ENCODE data around the gene PPBP.
"Not testable (repeated sequence)": the region's sequence is repeated elsewhere in the genome, so short reads cannot be mapped to it uniquely, and the experiment has no call there.

PPBP gene

DNA sequence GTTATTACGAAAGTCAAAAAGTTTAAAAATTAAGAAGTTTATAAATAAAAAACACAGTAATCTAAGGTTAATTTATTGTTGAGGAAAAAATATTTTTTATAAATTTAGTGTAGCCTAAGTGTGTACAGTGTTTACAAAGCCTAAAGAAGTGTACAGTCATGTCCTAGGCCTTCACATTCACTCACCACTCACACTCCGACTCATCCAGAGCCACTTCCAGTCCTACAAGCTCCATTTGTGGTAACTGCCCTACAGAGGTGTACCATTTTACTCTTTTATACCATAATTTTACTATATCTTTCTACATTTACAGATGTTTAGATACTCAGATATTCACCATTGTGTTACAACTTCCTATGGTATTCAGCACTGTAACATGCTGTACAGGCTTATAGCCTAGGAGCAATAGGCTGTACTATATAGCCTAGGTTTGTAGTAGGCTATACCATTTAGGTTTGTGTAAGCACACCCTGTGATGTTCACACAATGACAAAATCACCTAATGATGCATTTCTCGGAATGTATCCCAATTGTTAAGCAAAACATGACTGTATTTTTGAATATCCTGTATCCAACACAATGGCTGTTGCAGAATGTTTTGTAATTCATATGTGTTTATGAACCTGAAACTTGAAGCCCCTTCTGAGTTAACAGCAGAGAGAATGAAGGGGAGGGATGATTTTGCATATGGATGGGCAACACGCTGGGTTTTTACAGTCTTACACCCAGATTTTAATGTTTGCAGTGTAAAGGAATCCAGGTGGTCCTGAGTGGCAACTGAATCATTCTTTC is 3.1 kb downstream of the PPBP start:
- intact Hi-C loops (cut with micrococcal nuclease), result no loop called here
- Mint-ChIP-seq H3K36me3 (ENCODE audit: low read depth) (no peaks in the 10 kb centered on the region), H3K4me1 (ENCODE audit: low read depth) (peaks cover 5% of the 10 kb centered on the region), H3K27ac (no peak overlapping the region), H3K27me3 (peaks cover 12% of the 10 kb centered on the region), H3K4me3 (no peak overlapping the region), H3K9me3 (no peaks in the 10 kb centered on the region)

DNA sequence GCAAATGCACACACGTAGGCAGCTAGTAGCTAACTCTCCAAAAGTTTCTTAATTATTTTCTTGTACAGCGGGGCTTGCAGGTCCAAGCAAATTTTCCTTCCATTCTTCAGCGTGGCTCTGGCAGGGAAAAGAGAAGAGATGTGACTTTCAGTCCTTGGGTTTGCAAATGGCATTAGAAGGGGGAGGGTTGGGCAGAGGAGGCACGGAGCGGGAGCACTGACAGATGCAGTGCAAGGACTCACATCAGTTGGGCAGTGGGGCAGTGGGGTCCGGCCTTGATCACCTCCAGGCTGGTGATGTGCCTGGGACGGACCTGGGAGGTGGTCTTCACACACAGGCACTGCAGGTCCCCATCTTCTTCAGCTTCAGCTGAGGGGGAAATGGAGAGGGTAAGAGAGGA is 6.8 kb downstream of the PPBP start:
- H3K27ac Mint-ChIP-seq; H3K36me3 Mint-ChIP-seq (ENCODE audit: low read depth); H3K9me3 Mint-ChIP-seq; H3K4me3 Mint-ChIP-seq; intact Hi-C loops (cut with micrococcal nuclease); H3K4me1 Mint-ChIP-seq (ENCODE audit: low read depth): not testable (repeated sequence)
- peaks cover 14% of the 10 kb centered on the region for H3K27me3 Mint-ChIP-seq

DNA sequence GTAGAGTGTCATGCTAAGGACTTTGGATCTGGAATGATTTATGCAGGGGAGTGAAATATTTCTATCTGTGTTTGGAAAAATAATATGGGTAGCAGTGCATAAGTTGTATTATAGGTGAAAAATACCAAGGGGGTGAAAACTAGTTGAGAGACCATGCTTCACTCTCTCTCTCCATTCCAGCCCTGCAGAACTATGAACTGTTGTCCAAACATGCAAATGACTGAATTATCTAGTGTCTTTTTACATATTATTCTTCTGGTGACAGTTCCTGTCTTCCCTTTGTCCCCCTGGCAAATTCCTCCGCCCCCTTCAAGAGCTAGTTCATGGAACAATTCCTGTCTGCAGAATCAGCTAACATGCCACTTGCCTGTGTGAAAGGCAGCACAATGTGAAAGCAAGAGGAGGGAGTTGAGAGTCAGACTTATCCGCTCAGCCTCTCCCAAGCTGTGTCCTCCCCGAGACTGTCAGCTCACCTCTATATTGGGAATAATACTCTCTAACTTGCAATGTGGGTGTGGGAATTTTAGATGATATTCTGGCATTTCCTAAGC is 8.5 kb downstream of the PPBP start:
- H3K9me3 Mint-ChIP-seq, result peaks cover 4% of the 10 kb centered on the region
- no peak overlapping the region for H3K4me3 Mint-ChIP-seq
- no peak overlapping the region for H3K27ac Mint-ChIP-seq
- no peaks in the 10 kb centered on the region for H3K36me3 Mint-ChIP-seq (ENCODE audit: low read depth)
- peaks cover 14% of the 10 kb centered on the region for H3K27me3 Mint-ChIP-seq
- H3K4me1 Mint-ChIP-seq (ENCODE audit: low read depth), result no peaks in the 10 kb centered on the region
- intact Hi-C loops (cut with micrococcal nuclease), result no loop called here

DNA sequence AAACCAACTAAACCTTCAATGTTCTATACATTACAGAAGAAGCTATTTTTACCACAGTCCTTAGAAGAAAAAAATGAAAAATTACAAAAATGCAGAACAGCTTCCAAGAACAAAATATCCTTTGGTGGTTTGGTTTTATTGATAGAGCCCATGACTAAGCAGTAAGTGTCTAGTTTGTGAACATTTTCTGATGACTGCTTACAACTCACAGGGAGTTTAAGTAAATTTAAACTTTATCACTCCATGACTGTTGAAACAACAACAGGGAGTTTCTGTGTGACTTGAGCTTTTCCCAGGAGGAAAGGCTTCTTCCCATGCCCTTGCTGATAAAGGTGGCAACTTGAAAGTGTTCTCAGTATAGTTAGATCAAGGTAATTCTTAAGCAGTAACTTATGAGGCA is 9.1 kb downstream of the PPBP start:
- H3K27ac Mint-ChIP-seq, result no peak overlapping the region
- H3K4me3 Mint-ChIP-seq, result no peak overlapping the region
- intact Hi-C loops (cut with micrococcal nuclease), result no loop called here
- no peaks in the 10 kb centered on the region for H3K36me3 Mint-ChIP-seq (ENCODE audit: low read depth)
- no peaks in the 10 kb centered on the region for H3K4me1 Mint-ChIP-seq (ENCODE audit: low read depth)
- peaks cover 10% of the 10 kb centered on the region for H3K9me3 Mint-ChIP-seq
- peaks cover 14% of the 10 kb centered on the region for H3K27me3 Mint-ChIP-seq

DNA sequence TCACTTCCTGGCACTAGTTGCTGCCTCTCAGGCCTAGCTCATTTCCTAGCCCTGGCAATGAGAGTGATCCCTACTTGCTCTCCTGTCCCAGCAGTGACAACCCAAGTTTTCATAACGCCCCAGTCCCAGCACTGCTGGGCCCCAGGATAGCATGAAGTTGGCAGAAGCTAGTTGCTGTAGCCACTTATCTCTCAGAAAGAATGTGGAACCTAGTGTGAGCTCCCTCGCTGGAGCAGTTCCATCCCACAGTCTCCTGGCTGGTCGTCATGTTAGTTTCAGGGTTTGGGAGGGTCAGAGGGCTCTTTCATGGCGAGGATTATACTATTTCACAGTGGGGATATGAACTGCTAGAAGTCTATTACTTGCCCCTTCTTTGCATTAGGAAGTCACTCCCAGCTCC is 11.3 kb downstream of the PPBP start:
- intact Hi-C loops (cut with micrococcal nuclease), result no loop called here
- peaks cover 9% of the 10 kb centered on the region for H3K27me3 Mint-ChIP-seq
- no peak overlapping the region for H3K4me3 Mint-ChIP-seq
- H3K9me3 Mint-ChIP-seq, result peaks cover 23% of the 10 kb centered on the region
- H3K27ac Mint-ChIP-seq, result no peak overlapping the region
- H3K4me1 Mint-ChIP-seq (ENCODE audit: low read depth), result no peaks in the 10 kb centered on the region
- H3K36me3 Mint-ChIP-seq (ENCODE audit: low read depth), result no peaks in the 10 kb centered on the region

DNA sequence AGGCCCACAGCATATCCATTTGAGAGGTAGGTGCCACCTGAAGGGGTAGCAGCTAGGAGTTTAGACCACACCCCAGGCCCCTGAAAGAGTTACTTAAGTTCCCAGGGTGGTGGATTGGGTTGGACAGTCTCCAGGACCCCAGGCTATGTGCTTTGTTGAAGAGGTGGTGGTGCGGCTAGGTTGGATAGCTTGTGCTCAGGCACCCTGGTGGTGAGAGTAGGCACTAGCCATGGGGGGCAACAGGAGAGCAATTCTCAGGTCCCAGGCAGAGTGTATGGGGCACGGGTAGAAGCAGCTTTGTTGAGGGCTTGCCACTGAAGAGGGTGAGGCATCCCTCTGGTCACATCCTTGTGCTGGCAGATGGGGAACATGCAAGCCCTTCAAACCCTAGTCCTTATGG is 11.8 kb downstream of the PPBP start:
- Mint-ChIP-seq H3K9me3 (peaks cover 28% of the 10 kb centered on the region), H3K27ac (no peak overlapping the region), H3K27me3 (peaks cover 4% of the 10 kb centered on the region), H3K4me3 (no peak overlapping the region), H3K36me3 (ENCODE audit: low read depth) (no peaks in the 10 kb centered on the region), H3K4me1 (ENCODE audit: low read depth) (no peaks in the 10 kb centered on the region)
- intact Hi-C loops (cut with micrococcal nuclease), result no loop called here

DNA sequence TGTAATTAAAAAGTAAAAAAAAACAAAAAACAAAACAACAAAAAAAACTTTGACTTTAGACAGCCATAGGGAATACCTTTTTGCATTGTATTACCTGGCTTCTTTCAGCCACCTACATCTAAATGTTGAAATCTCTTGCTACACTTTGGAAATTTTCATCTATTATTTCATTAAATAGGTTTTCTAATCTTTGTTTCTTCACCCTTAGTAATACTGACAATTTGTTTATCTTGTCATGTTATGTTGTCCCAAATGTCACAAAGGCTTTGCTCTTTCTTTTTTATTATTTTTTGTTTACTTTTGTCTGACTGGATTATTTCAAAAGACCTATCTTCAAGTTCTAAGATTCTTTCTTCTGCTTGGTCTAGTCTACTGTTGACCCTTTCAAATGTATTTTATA is 13.6 kb downstream of the PPBP start:
- Mint-ChIP-seq H3K4me3 (no peak overlapping the region), H3K4me1 (ENCODE audit: low read depth) (no peaks in the 10 kb centered on the region), H3K9me3 (peaks cover 47% of the 10 kb centered on the region), H3K27ac (no peak overlapping the region), H3K27me3 (no peaks in the 10 kb centered on the region), H3K36me3 (ENCODE audit: low read depth) (no peaks in the 10 kb centered on the region)
- intact Hi-C loops (cut with micrococcal nuclease), result no loop called here

DNA sequence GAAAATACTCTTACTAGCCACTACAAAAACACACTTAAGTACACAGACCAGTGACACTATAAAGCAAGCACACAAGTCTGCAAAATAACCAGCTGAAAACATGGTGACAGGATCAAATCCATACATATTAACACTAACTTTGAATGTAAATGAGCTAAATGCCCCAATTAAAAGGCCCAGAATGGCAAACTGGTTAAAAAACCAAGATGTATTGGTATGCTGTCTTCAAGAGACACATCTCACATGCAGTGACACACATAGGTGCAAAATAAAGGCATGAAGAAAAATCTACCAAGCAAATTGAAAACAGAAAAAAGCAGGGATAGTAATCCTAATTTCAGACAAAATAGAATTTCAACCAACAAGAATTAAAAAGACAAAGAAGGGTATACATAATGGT is 17.0 kb downstream of the PPBP start:
- Mint-ChIP-seq H3K4me3 (no peak overlapping the region), H3K27ac (no peak overlapping the region), H3K27me3 (no peaks in the 10 kb centered on the region), H3K9me3 (peaks cover 51% of the 10 kb centered on the region), H3K4me1 (ENCODE audit: low read depth) (no peaks in the 10 kb centered on the region), H3K36me3 (ENCODE audit: low read depth) (no peaks in the 10 kb centered on the region)
- intact Hi-C loops (cut with micrococcal nuclease), result no loop called here

DNA sequence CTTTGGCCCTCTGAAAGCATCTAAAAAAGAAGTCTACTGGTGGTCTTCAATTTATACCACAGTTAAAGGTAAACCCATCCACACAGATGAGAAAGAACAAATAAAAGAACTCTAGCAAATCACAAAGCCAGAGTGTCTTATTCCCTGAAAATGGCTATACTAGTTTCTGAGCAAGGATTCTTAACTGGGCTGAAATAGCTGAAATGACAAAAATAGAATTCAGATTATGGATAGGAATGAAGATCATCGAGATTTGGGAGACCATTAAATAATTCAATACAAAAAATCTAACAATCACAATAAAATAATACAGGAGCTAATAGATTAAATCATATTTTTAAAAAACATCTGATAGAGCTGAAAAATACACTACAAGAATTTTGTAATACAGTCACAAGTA is 18.0 kb downstream of the PPBP start:
- Mint-ChIP-seq H3K36me3 (ENCODE audit: low read depth) (no peaks in the 10 kb centered on the region), H3K27ac (no peak overlapping the region), H3K4me3 (no peak overlapping the region), H3K4me1 (ENCODE audit: low read depth) (no peaks in the 10 kb centered on the region), H3K9me3 (peaks cover 51% of the 10 kb centered on the region), H3K27me3 (no peaks in the 10 kb centered on the region)
- intact Hi-C loops (cut with micrococcal nuclease), result no loop called here

DNA sequence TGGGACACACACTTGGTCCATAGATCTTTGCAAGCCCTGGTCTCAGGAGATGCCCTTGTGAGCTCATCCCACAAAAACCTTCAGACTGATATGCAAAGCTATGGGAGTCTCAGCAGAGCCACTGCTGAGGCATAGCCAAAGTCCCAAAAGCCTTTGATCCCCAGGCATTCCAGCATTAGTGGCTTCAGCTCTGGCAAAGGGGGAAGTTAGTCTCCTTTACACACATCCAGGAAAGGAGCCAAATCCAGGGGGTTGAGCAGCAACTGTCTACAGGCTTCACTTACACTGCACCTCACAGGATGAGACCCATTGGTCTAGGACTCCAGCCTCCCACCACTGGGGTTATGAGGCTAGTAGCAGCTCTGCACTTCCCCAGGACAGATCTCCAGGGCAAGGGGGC is 20.1 kb downstream of the PPBP start:
- Mint-ChIP-seq H3K36me3 (ENCODE audit: low read depth) (no peaks in the 10 kb centered on the region), H3K27me3 (no peaks in the 10 kb centered on the region), H3K4me1 (ENCODE audit: low read depth) (no peaks in the 10 kb centered on the region), H3K4me3 (no peak overlapping the region), H3K9me3 (peaks cover 36% of the 10 kb centered on the region), H3K27ac (no peak overlapping the region)
- intact Hi-C loops (cut with micrococcal nuclease), result no loop called here

DNA sequence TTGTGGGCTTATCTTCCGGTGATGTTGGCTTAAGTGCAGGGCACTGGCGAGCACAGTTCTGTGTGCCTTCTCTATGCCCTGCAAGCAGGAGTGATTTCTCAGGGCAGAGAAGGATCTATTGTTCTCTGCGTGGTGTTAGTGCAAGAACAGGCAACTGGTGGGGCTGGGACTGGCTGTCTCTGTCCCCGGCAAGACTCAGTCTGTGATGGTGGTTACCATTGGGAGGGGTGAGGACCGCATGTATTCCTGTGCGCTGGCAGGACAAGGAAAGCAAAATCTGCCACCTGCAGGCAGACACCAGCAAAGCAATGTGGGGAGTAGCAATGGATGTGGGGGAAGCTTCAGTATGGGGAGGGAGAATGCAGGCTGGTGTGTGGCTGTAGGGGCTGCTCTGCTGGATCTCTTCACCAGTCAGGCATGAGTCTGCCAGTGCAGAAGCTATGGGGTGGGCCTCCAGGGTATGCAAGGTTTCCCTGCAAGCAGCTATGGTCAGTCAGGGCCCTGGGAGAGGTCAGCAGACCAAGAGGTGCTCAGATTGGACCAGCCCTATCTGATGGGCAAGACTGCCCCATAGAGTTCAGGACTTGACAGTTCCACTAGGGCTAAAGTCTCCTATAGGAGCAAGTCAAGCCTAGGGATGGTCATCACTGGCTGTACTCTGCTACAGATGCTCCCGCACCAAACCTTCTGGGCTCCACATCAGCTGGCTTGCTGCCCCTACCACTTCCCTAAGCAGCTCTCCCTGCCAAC is 23.0 kb downstream of the PPBP start:
- Mint-ChIP-seq H3K27me3 (no peaks in the 10 kb centered on the region), H3K36me3 (ENCODE audit: low read depth) (no peaks in the 10 kb centered on the region), H3K27ac (no peak overlapping the region), H3K4me1 (ENCODE audit: low read depth) (no peaks in the 10 kb centered on the region), H3K9me3 (peaks cover 30% of the 10 kb centered on the region), H3K4me3 (no peak overlapping the region)
- intact Hi-C loops (cut with micrococcal nuclease), result no loop called here

DNA sequence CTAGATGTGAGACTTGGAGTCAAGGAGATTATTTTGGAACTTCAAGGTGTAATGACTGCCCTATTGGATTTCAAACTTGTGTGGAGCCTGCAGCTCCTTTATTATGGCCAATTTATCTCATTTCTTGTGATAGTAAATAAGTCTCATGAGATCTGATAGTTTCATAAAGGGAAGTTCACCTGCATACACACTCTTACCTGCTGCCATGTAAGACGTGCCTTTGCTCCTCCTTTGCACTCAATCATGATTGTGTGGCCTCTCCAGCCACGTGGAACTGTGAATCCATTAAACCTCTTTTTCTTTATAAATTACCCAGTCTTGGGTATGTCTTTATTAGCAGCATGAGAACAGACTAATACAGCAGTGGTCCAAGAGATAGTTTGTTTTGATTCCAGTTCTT is 25.3 kb downstream of the PPBP start:
- Mint-ChIP-seq H3K9me3 (peaks cover 20% of the 10 kb centered on the region), H3K27ac (no peak overlapping the region), H3K4me1 (ENCODE audit: low read depth) (no peaks in the 10 kb centered on the region), H3K4me3 (no peak overlapping the region), H3K36me3 (ENCODE audit: low read depth) (no peaks in the 10 kb centered on the region), H3K27me3 (no peaks in the 10 kb centered on the region)
- intact Hi-C loops (cut with micrococcal nuclease), result no loop called here

DNA sequence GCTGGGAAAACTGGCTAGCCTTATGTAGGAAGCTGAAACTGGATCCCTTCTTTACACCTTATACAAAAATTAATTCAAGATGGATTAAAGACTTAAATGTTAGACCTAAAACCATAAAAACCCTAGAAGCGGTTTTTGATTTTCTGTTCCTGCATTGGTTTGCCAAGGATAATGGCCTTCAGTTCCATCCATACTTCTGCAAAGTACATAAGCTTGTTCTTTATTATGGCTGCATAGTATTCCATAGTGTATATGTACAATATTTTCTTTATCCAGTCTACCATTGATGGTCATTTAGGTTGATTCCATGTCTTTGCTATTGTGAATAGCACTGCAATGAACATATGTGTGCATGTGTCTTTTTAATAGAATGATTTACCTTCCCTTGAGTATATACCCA is 28.9 kb downstream of the PPBP start:
- H3K27ac Mint-ChIP-seq; H3K36me3 Mint-ChIP-seq (ENCODE audit: low read depth); H3K27me3 Mint-ChIP-seq; H3K4me3 Mint-ChIP-seq; intact Hi-C loops (cut with micrococcal nuclease); H3K4me1 Mint-ChIP-seq (ENCODE audit: low read depth): not testable (repeated sequence)
- peaks cover 30% of the 10 kb centered on the region for H3K9me3 Mint-ChIP-seq

DNA sequence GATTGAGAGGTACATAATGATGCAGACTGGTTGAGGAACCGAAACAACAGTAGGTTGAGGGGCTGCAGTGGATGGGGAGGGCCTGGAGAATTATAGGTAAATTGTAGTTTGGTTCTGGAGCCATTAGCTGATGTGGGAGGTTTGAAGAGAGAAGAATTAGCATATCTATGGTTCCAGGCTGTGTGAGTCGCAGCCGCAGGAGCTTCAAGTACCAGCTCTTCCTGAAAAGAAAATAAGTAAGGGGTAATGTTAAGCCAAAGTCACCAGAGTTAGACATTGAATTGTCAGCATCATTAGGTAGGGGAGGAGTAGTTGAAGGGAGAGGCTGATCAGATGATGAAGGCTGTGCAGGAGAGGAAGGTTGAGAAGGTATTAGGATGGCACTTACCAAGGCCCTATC is 35.6 kb downstream of the PPBP start:
- Mint-ChIP-seq H3K27me3 (peaks cover 5% of the 10 kb centered on the region), H3K9me3 (peaks cover 9% of the 10 kb centered on the region), H3K4me1 (ENCODE audit: low read depth) (no peaks in the 10 kb centered on the region), H3K27ac (no peak overlapping the region), H3K36me3 (ENCODE audit: low read depth) (no peaks in the 10 kb centered on the region), H3K4me3 (no peak overlapping the region)
- intact Hi-C loops (cut with micrococcal nuclease), result no loop called here
